Left kidney (tissue), 2 donors: ENCODE data around the gene PPP5C. TPM values are rescaled to one million over a fixed set of nuclear protein-coding genes. Genes with fewer than 3 reads are reported as not detected.
"Not testable (repeated sequence)": the region's sequence is repeated elsewhere in the genome, so short reads cannot be mapped to it uniquely, and the experiment has no call there.

ENCODE experiments used
- DNase-seq: peaks from one replicate; pipeline ENCODE4 v3.0.0-alpha.2; 2013
- polyA plus RNA-seq: library from polyadenylated mRNA; unstranded; fragments of 120-200 nt; gene quantifications from one replicate; pipeline ENCODE4 v1.2.1, GENCODE V29; 2013; ENCODE audit not compliant: insufficient read length

PPP5C gene
- polyA plus RNA-seq, 1 donor, result 130 TPM

DNA sequence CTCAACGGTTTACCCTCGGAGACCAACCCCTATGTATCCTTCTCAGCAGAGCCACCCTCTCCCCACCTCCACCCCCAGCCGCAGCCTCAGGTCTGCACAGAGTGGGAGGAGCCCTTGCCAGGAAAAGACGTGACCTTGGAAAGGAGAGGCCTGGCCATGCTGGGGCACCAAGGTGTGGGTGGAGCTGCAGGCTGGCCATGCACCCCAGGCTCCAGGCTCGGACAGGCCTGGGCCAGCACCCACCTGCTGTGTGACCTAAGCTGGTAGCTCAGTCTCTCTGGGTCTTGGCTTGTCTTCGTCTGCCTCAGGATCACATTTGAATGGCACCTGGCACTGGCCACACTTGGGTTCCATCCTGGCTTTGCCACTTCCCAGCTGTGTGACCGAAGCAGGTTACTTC lies 37.0 kb downstream of the PPP5C start:
- no peak for DNase-seq

DNA sequence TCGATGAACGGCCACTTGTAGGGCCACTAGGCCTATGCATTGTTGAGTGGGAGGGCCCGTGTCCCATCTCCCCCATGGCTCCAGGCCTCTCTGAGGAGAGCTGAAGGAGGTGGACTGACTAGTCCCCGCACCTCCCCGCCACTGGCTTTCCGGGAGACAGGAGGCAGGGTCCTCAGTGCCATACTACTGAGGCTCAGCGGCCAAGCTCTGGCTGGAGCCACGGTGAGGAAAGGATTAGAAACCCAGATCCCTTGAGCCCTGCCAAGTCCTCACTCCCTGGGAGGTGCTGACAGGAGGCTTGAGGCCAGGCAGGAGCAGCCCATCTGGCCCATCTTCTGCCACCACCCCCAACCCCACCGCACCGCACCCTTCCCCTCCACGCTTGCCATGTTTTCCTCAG lies 37.5 kb downstream of the PPP5C start:
- DNase-seq, result no peak

DNA sequence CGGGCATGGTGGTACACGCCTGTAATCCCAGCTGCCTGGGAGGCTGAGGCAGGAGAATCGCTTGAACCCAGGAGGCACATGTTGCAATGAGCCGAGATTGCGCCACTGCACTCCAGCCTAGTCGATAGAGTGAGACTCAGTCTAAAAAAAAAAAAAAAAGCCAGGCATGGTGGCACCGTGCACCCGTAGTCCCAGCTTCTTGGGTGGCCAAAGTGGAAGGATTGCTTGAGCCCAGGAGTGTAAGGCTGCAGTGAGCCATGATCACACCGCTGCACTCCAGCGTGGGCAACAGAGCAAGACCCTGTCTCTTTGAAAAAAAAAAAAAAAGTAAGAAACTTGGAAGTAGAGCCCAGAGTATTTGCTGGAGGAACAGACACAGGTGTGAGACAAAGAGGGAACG lies 38.7 kb downstream of the PPP5C start:
- DNase-seq, result no peak

DNA sequence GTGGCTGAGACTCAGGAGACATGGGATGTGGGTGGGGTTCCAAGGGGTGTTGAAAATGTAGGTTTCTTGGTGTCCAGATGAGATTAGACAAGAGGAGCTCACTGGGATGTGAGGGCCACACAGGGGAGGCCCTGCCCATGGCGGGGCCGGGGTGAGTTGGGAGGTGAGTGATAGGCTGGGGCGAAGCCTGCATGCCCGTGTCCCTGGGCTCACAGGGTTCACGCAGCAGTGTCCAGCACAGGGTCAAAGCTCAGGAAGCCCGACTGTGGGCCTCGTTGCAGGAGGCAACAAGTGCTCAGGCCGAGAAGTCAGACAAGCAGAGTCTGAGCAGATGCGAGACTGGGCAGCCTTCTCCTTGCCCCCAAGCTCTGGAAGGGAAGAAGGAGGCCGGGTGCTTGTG lies 39.3 kb downstream of the PPP5C start:
- DNase-seq, result no peak

DNA sequence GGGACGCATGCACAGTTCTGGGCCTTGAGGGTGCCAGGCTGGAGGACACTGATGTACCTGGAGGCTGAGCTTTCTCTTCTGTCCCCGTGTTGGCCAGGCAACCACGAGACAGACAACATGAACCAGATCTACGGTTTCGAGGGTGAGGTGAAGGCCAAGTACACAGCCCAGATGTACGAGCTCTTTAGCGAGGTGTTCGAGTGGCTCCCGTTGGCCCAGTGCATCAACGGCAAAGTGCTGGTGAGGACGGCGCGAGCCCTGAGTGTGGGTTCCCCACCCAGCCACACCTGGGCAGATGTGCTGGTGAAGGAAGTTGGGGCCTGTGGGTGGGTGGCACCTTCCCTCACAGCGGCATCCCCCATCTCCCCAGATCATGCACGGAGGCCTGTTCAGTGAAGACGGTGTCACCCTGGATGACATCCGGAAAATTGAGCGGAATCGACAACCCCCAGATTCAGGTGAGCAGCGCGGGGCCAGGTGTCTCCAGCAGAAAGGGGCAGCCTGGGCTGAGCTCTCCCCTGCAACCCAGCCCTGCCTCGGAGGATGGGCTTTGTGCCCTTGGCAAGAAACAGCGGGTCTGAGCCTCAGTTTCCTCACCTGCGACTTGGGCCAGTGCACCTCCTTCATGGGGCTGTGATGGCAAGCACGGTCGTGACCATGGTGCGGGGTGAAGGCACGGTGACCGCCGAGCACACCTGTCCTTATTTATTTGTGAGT lies 40.3 kb downstream of the PPP5C start:
- no peak for DNase-seq

DNA sequence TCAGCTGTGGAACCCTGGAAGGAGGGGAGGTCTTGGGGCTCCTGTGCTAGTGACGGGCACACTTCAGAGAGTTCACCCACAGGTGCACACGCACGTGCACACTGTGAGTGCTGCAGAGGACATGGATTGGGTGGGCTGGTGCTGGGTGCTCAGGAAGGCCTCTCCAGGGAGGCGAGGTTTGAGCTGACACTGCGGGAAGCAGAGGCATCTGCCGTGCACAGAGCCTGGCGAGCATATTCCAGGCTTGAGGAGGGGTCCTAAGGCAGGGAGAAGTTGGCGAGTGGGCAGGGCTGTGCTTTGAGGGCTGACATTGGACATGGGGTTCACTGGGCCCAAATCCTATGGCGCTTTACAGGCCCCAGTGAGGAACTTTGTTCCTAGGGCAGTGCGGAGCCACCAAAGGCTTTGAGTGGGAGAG lies 40.8 kb downstream of the PPP5C start:
- no peak for DNase-seq

DNA sequence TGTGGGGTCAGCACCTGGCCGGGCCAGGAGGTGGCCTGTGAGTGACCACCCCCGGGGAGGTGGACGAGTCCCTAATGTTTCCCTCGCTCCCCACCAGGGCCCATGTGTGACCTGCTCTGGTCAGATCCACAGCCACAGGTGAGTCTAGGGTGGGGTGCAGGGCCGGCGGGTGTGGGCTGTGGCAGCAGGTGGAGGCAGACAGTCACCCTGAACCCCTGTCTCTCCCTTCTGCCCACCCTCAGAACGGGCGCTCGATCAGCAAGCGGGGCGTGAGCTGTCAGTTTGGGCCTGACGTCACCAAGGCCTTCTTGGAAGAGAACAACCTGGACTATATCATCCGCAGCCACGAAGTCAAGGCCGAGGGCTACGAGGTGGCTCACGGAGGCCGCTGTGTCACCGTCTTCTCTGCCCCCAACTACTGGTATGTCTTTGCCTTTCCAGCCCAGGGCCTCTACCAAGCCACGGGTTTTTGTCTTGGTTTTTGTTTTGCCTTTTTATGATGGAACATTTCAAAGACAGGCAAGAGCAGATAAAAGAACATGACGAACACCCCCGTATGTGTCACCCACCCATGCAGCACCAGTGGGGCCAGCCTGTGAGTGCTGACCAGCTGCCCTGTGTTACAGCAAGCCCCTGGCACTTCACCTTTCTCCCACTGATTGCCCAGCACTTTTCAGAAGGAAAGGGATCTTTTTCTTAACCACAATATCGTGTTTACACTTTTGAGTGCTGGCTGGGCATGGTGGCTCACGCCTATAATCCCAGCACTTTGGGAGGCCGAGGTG lies 41.6 kb downstream of the PPP5C start:
- no peak for DNase-seq

DNA sequence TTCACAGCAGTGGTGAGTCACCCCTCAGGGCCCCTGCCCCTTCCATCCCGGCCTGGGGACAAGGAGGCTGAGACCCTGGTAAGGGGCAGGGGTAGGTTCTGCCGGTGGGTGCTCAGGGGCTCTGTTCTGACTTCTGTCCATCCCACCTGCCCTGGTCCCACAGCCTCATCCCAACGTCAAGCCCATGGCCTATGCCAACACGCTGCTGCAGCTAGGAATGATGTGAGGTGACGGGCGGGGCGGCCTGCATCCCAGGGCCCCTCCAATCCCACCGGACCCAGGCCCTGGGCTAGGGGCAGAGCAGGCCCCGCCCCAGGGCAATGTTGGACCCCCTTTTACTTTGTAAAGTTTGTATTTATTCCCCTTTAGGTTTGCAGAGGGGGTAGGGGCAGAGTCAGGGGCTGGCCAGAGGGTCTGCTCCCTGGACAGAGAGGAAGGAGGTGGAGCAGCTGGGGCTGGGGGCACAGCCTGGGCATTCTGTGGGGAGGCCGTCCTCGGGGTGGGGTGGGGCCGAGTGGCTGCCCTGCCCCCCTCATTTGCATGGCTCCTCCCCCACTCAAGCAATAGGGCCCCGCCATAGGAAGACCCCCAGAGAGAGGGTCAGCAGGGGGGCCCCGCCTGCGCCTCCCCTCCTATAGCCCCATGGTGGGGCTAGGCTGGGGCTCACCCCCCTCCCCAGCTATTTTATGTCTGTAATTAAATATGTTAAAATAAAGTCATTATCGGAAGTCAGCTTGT lies 43.4 kb downstream of the PPP5C start:
- no peak for DNase-seq

DNA sequence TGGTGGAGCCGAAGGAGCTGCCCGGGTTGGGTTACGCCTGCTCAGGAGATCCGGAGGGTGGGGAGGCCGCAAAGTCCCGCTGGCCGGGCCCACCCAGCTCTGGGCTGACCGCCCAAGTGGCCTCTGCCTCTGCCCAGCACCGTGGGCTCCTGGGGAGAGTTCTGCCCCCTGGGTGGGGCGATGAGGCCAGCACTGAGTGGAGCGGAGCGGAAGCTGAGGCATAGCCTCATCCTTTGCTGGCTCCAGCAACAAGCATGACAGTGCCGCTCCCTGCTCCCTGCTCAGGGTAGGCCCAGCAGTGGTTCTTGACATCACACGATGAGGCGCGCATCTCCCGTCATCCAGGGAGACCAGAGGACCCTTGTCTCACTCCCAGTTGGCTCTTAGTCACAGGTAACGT lies 44.0 kb downstream of the PPP5C start:
- DNase-seq, result no peak

DNA sequence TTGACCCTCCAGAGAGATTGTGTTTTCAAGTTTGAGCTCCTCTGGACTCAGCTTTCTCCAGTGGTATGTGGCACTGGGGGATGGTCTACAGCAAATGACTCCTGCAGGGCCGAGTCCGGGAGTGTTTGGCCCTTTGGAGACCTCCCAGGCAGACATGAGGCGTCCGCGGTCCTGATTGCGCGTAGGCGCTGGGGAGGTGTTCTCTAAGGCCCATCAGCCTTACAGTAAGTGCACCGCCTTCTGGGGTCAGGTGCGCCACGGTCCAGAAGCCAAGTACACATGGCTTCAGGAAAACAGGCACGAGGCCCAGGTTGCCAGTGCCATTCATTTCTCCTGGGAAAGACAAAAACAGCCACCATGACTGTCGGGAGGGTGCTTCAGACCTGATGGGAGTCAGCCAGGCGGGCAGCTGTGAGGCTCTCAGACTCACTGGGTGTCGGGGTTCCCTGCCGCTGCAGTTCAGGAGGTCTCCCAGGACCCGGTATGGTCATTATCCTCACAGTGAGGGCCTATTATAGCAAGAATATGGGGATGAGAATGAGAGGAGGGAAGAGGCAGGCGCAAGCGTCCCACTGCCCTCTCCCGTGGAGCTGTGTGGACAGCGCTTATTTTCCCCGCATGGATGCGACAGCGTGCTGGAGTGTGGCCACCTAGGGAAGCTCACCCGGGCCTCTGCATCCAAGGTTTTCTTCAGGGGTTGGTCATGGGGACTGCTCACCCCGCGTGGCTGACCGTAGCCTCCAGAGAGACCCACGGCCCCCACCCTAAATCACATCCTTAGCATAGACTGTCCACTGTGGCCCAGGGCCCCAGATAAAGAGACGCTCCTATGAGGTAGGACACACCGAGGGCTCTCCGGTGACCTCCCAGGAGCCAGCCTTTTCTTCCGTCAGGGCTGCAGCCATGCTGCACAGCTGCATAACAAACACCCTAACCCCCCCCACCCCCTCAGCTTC lies 44.7 kb downstream of the PPP5C start:
- DNase-seq, result no peak

DNA sequence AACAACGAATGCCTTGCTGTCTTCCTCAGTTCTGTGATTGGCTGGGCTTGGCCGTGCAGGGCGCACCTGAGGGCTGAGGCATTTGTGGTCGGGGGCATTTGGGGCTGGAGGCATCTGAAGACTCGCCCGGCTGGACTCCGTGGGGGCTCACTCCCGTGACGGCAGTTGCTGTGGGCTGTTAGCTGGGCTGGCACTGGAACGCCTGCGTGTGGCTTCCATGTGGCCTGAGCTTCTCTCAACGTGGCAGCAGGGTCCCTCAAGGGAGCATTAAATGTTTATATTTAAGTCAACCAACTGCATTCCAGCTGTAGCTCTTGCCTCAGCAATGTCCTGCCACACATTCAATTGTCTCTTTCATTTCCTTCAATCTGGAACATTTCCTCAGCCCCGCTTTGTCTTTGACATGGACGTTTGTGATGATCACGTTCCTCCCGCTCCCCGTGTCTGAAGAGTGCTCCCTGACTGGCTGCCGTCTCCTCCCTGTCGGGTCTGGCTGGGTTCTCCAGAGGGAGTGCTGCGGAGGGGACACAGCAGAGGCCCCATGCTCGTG lies 45.4 kb downstream of the PPP5C start:
- no peak for DNase-seq

DNA sequence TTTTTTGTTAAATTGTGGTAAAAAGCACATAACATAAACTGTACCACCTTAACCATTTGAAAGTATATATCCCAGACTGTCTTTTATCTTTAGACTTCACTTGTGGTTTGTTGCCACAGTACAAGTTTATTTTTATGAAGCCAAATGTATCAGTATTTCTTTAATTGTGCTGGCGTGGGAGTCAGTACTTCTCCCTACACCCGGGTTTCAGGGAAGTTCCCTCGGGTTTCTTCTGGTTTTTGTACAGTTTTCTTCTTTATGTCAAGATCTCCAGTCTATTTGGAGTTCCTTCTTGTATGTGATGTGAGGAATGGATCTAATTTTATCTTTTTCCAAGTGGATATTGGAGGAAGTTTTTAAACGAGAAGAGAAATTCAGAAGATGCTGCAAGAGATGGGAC lies 46.0 kb downstream of the PPP5C start:
- DNase-seq, result no peak

DNA sequence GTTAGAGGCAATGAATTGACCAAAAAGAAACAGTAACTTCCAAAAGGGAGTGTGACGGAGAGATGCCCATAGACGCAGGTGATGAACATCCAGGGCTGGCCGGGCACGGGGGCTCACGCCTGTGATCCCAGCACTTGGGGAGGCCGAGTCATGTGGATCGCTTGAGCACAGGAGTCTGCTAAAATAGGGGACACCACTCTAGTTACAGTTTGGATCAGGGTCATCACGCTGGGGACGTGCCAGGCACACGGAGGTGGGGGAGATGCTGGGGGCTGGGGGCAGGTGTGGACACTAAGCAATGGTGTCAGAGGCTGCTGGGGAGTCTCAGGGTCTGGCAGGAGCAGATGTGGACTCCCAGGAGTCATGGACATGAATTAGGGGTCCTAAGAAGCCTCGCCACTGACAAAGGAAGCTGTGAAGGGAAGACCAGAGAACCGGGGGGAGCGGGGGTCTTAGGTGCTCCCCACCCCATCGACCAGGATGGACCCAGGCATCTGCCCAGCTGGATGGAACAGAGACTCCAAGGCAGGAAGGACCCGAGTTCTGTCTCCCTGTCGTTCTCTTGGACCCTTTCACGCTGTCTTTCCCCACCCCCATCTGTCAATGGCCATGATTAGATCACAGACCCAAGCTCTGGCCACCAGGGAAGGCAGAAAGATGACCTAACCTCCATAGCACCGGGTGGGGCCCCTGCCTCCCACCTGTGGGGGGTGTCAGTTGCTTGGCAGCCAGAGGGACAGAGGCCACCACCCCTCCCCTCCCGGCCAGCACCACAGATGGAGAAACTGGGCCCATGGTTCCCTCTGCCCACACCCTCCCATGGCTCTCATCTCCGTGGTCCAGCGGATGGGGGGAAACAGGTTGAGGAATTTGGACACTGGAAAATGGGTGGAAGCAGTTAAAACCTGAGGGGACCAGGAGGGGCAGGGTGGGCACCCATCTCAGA lies 46.8 kb downstream of the PPP5C start:
- no peak for DNase-seq

DNA sequence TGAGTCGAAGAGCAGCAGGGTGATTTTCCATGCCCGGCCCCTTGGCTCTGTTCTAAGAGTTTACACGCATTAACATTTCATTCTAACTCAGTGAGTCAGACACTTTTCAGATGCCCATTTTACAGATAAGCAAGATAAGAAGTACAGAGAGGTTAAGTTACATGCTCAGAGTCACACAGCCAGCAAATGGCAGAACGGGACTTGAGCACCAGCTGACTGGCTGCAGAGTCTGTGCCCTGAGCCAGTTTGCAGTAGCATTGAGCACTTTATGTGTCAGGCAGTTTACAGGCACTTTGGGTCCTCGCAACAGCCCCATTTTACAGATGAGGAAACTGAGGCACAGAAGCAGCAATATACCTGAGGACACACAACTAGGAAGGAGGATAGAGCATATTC lies 47.5 kb downstream of the PPP5C start:
- DNase-seq, result no peak

DNA sequence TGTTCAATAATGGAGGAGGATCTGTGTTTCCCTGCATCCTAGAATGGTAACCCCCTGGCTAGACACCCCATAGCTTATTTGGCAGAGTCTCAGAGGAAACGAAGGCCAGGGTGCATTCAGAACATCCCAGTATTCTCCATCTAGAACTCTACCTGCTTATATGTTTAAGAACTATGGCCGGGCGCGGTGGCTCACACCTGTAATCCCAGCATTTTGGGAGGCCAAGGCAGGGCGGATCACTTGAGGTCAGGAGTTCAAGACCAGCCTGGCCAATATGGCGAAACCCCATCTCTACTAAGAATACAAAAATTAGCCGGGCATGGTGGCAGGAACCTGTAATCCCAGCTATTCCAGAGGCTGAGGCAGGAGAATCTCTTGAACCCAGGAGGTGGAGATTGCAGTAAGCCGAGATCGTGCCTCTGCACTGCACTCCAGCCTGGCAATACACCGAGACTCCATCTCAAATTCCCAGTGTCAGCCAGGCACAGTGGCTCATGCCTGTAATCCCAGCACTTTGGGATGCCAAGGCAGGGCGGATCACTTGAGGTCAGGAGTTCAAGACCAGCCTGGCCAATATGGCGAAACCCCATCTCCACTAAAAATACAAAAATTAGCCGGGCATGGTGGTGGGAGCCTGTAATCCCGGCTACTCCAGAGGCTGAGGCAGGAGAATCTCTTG lies 51.1 kb downstream of the PPP5C start:
- DNase-seq, result not testable (repeated sequence)

DNA sequence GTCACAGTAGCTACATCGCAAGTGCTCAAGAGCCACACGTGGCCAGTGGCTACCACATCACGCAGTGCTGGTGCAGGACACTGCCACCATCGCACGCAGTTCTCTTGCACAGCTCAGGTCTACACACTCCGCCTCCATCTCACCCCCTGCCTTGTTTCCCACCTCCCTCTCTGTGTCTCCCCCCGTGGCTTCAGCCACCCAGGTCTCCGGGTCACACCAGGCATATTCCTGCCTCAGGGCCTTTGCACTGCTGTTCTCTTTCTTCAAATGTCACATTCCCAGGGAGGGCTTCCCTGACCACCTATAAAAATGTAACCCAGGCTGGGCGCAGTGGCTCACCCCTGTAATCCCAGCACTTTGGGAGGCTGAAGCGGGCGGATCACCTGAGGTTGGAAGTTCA lies 55.8 kb downstream of the PPP5C start:
- DNase-seq, result no peak

DNA sequence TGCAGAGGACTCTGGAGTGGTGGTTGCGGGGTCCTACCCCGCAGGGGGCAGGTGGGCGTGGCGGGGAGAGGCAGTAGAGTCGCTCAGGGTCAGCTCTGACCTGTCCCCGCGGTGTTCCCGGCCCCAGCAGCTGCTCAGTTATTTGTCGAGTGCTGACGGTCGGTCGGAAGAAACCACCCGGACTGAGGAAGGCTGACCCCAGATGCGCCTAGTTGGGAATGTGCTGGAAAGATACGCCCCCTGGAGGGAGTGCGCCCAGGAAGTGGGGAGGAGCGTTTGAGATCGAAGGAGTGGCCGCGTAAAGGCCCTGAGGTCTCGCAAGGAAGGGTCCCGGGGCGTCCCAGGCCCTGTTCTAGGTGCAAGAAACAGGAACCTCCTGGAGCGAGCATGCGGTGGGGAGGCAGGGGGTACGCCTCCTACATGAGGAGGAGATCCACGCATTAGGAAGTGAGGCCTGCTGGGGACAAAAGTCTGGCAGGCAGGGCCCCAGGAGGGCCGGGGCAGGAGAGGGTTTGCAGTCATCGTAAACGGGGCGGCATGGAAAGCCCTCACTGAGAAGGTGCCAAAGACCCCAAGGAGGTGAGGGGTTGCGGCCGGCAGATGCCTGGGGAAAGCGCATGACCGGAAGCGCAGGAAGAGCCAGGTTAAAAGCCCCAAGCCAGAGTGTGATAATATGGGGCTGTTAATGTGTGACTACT lies 57.3 kb downstream of the PPP5C start:
- DNase-seq, result no peak

DNA sequence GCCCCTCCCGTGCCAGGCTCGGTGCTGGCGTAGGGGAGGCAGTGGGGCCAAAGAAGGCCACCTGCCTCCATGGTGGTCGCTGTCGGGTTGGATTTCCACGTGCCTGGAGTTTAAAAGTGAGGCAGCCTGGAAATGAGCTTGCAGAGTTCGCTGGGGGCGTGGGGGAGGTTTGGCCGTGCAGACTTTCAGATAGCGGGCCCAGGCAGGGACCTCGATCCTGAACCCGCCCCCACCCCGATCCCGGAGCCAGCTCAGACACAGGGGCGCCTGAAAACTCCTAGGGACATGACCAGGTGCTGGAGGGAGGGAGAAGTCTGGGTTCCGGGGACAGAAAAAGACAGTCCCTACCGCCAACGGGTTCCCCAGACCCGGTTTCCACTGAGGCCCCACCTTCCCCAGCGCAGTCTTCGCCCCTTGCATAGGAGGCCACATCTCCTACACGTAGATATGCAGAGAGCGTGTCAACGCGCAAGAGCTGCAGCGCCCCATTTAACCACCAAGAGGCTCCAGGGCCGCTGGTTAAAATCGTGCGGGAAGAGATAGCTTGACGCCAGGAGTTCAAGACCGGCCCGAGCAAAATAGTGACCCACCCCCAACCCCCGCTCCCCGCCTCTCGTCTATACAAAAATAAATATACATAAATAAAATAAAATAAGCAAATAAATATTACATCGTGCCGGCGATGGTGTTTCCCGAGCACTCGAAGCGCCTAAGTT lies 58.0 kb downstream of the PPP5C start:
- DNase-seq, result no peak

DNA sequence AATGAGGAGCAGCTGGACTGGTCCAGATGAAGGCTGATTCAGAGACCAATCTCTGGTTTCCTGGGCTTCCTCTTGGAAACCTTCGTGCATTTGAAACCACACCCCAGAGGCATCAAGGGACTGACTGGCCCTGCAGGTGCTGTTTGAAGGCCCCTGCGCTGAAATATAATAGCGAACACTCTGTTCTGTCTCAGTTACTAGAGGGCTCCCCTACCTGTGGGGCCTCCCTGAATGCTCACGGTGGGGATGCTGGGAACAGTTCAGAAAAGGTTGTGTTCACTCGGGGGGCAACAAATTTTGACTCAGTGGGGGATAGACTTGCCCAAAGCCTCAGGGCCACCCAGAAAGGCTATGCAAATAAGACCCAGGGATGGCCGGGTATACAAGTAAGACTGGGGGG lies 60.1 kb downstream of the PPP5C start:
- DNase-seq, result no peak
